NOMO-1 treated with DMSO at 0.1 percent for 48 hours (cell line): ENCODE data around the gene ANTKMT.

Source experiments
- DNase-seq: peaks from one replicate; lab custom pipeline; 2025; ENCODE audit not compliant: unreplicated experiment; lab: John Stamatoyannopoulos, UW

Gene ANTKMT

GRCh38 chr16:762595-763268, 41.8 kb downstream of the ANTKMT start:
- no peak for DNase-seq

DNA sequence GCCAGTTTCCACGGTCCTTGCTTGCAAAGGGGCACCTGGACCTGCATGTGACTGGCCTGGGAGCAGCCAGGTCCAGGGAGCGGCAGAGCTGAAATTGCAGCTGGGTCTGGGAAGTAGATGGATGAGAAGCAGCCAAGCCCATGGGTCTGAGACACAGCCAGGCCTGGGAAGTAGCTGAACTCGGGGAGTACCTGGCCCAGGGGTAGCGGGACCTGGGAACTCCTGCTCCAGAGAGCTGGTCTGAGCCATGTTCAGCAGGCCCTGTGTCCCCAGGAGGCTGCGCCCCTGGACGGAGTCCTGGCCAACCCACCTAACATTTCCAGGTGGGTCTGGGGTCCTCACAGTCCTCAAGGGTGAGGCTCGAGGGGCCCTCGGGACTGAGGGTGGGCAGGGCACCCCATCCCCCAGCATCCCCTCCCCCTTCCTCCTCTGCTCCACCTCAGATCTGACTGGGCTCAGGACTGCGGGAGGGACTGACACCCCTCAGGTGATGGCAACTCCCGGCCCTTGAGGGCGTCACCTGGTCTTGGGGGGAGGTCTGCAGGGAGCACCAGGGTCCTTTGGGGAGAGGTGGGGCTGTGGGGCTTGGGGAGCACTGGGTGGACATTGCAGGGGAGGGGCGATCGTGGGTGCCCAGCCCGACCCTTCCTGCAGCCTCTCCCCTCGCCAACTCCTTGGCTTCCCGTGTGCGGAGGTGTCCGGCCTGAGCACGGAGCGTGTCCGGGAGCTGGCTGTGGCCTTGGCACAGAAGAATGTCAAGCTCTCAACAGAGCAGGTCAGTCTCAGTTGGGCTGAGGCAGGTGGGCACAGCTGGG, 42.6 kb downstream of the ANTKMT start:
- no peak for DNase-seq

- DNase-seq = no peak
Observed at GRCh38 chr16:764184-764750, 43.3 kb downstream of the ANTKMT start.

GRCh38 chr16:764848-765487, 44.0 kb downstream of the ANTKMT start:
- DNase-seq = no peak

DNA sequence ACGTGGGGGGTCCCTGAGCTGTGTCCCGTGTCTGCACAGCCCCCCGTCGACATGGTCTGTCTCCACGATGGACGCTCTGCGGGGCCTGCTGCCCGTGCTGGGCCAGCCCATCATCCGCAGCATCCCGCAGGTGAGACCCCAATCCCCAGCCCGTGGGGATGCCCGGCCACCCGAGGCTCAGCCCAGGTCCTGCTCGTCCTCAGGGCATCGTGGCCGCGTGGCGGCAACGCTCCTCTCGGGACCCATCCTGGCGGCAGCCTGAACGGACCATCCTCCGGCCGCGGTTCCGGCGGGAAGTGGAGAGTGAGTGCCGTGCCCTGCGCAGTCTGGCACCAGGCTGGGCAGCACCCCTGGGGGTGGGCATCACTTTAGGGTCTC, 44.5 kb downstream of the ANTKMT start:
- no peak for DNase-seq

- no peak for DNase-seq
Observed at GRCh38 chr16:766008-766819, 45.3 kb downstream of the ANTKMT start.

GRCh38 chr16:766820-767640, 46.1 kb downstream of the ANTKMT start:
- no peak for DNase-seq

- DNase-seq = no peak
Observed at GRCh38 chr16:767743-768235, 46.8 kb downstream of the ANTKMT start.

DNA sequence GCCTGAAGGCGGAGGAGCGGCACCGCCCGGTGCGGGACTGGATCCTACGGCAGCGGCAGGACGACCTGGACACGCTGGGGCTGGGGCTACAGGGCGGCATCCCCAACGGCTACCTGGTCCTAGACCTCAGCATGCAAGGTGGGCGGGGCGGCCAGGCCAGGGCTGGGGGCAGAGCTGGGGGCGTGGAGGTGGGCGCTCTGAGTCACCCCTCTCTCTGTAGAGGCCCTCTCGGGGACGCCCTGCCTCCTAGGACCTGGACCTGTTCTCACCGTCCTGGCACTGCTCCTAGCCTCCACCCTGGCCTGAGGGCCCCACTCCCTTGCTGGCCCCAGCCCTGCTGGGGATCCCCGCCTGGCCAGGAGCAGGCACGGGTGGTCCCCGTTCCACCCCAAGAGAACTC, 47.5 kb downstream of the ANTKMT start:
- DNase-seq = no peak

DNA sequence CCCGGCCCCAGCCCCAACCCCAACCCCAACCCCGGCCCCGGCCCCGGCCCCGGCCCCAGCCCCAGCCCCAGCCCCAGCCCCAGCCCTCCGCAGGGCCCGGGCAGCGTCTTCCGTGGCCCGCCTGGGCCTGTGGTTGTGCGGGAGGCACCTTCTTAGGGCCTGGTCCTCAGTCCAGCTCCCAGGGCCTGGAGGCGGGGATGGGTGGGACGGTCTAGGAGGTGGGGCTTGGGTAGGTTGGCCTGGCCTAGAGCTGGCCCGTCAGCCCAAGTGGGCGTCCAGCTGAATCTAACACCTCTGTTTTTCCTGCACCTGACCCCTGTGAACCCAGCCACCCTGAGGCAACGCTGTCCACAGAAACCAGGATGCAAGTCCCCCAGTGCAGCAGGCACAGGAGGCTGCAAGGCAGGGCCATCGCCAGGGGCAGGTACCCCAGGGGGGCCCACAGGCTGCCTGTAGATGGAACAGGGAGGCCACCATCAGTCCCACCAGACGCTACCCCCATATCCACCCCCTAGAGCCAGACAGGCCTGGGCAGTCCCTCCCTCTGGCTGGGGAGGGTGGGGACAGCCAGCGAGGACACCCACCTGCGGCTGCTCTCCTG, 48.3 kb downstream of the ANTKMT start:
- no peak for DNase-seq

DNA sequence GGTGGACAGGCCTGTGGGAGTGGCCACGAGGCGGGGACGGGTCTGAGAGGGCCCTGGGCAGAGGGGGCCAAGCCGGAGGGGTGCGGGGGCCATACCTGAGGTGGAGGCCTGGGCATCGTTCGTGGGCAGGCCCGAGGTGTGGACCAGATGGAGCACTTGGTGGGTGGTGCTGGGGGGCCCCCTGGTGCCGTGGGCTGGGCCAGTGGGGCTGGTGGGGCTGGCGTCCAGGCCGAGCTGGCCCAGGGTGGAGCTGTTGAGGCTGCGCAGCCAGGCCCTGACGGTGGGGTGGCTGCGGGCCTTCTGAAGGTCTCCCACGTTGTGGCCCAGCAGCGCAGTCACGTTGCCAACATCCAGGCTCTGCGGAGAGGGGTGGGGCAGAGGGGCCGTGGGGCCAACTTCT, 49.0 kb downstream of the ANTKMT start:
- DNase-seq = no peak

- no peak for DNase-seq
Observed at GRCh38 chr16:770411-770810, 49.5 kb downstream of the ANTKMT start.
